Tibial artery (tissue), 4 donors: ENCODE measurements around the gene ATP9B.

Experiments
- DNase-seq, 2 donors: peaks; one replicate each; pipeline ENCODE4 v3.0.0-alpha.2; 2019
- H3K27ac ChIP-seq, 2 donors: fragments of 200-600 bp; sonication (generic) in 1 of 2; 1 replicate in 1 of 2; 2 replicates in 1 of 2; pipeline ENCODE4 v1.5.1; 2018 to 2019; ENCODE audit warnings: mild to moderate bottlenecking in 1 of 2
- H3K27me3 ChIP-seq, 2 donors: fragments of 200-600 bp; sonication (generic) in 1 of 2; one replicate each; pipeline versions ENCODE4 v1.5.1 to v1.6.0; 2016 to 2019
- H3K36me3 ChIP-seq, 3 donors: fragments of 200-600 bp; sonication (generic) in 2 of 3; one replicate each; pipeline ENCODE4 v1.5.1; 2016 to 2019; ENCODE audit warnings: mild to moderate bottlenecking in 2 of 3
- H3K4me1 ChIP-seq, 4 donors: fragments of 200-600 bp; sonication (generic) in 2 of 4; 1 replicate in 3 of 4; 2 replicates in 1 of 4; pipeline ENCODE4 v1.5.1; 2016 to 2019
- H3K4me3 ChIP-seq, 2 donors: fragments of 200-600 bp; sonication (generic) in 1 of 2; 1 replicate in 1 of 2; 2 replicates in 1 of 2; pipeline ENCODE4 v1.5.1; 2018 to 2019; ENCODE audit warnings: mild to moderate bottlenecking in 2 of 2
- H3K9me3 ChIP-seq, 3 donors: fragments of 200-600 bp; sonication (generic) in 1 of 3; one replicate each; pipeline ENCODE4 v1.5.1; 2016 to 2019
- intact Hi-C: fragments of 100-400 bp; cut with DNase I; formaldehyde crosslinking; loops from one replicate; pipeline ENCODE4 v1.15.0; 2023; ENCODE audit warnings: low total_unique reads
- TF ChIP-seq, protein P1 (sequence below), 2 experiments: fragments of 200-600 bp in 1 of 2; fragments of 450-650 bp in 1 of 2; IDR thresholded peaks; one replicate each; pipeline ENCODE4 v1.5.1; 2017 to 2019; ENCODE audit warnings: antibody characterized with exemption in 2 of 2, mild to moderate bottlenecking in 1 of 2, moderate library complexity in 1 of 2

The ATP9B gene

DNA sequence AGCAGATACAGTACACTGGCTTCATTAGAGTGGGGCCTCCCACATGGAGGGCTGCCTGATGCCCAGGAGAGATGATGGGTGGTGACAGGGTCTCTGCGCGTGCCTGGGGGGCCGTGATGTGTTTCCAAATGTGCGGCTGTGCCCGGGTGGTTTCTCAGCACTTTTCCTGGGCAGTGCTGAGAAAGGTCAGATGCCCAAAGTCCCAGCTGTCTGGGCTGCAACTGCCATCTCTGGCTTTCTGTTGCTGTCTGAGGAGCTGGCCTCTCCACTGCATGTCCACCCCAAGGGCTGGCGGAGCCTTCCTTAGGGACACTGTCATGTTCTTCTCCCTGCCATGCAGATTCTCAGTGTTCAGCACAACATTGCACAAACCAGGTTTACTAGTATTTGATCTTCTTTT lies 263.9 kb downstream of the ATP9B start:
- peaks cover 26 to 86% (median 43%) of the 10 kb centered on the region in 3 donors for H3K36me3 ChIP-seq
- H3K4me3 ChIP-seq = no peak overlapping the region
- no peak overlapping the region for H3K27ac ChIP-seq
- DNase-seq = no peak
- no peaks in the 10 kb centered on the region for H3K9me3 ChIP-seq
- H3K27me3 ChIP-seq = no peaks in the 10 kb centered on the region
- intact Hi-C loops = no loop called here
- H3K4me1 ChIP-seq = no peaks in the 10 kb centered on the region
- TF ChIP-seq, protein P1, sequence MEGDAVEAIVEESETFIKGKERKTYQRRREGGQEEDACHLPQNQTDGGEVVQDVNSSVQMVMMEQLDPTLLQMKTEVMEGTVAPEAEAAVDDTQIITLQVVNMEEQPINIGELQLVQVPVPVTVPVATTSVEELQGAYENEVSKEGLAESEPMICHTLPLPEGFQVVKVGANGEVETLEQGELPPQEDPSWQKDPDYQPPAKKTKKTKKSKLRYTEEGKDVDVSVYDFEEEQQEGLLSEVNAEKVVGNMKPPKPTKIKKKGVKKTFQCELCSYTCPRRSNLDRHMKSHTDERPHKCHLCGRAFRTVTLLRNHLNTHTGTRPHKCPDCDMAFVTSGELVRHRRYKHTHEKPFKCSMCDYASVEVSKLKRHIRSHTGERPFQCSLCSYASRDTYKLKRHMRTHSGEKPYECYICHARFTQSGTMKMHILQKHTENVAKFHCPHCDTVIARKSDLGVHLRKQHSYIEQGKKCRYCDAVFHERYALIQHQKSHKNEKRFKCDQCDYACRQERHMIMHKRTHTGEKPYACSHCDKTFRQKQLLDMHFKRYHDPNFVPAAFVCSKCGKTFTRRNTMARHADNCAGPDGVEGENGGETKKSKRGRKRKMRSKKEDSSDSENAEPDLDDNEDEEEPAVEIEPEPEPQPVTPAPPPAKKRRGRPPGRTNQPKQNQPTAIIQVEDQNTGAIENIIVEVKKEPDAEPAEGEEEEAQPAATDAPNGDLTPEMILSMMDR (IDR thresholded peaks at IDR 0.05) = no peak

DNA sequence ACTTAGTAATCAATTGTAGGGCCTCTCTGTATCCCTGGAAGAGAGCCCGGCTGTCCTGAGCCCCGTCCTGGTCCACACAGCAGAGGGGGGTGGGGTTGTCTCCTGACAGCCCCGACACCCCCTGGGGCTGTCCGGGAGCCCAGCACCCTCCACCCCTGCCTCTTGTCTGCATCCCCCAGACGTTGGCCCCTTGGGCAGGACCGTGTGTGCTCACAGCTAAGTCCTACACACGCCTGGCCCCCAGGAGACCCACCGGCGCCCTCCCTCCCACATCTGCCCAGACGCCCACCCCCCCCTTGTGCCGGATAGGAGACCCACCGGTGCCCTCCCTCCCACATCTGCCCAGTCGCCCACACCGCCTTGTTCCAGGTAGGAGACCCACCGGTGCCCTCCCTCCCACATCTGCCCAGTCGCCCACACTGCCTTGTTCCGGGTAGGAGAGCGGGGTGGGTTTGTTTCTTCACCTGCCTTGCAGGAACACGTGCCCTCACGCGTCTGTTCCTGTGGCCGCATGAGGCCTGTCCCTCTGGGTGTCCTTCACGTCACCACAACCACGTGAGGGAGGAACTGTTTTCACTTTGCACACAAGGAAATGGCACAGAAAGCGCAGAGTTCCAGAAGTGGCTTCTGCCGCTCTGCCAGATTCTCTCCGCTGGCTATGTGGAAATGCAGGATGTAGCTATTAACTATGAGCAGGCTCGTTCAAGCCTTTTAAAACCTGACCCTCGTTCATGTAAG lies 265.5 kb downstream of the ATP9B start:
- peaks cover 24 to 96% (median 53%) of the 10 kb centered on the region in 3 donors for H3K36me3 ChIP-seq
- H3K4me3 ChIP-seq = no peak overlapping the region
- H3K4me1 ChIP-seq = no peaks in the 10 kb centered on the region
- no peaks in the 10 kb centered on the region for H3K27me3 ChIP-seq
- intact Hi-C loops = no loop called here
- H3K27ac ChIP-seq = no peak overlapping the region
- no peak for DNase-seq
- no peaks in the 10 kb centered on the region for H3K9me3 ChIP-seq
- TF ChIP-seq, protein P1 (IDR thresholded peaks at IDR 0.05) = no peak

DNA sequence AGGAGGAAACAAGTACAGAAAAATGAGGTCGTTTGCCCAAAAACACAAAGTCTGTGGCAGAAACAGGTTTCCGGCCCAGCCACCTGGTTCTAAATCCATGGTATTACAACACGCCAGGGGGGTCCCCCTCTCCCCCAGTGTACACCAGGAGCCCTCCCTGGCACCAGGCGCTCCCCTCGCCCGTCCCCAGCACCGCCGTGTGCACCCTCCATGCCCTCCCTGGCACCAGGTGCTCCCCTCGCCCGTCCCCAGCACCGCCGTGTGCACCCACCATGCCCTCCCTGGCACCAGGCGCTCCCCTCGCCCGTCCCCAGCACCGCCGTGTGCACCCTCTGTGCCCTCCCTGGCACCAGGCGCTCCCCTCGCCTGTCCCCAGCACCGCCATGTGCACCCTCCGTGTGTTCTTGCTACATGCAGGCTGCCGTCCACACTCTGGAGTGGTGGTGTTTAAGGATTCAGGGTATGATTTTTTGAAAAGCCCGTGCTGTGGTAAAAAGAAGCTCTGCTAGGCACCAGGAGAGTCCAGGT lies 266.7 kb downstream of the ATP9B start:
- Histone ChIP-seq H3K36me3 (peaks cover 13 to 90% (median 44%) of the 10 kb centered on the region in 3 donors), H3K27ac (no peak overlapping the region), H3K27me3 (no peaks in the 10 kb centered on the region), H3K4me3 (no peak overlapping the region), H3K4me1 (no peaks in the 10 kb centered on the region), H3K9me3 (no peaks in the 10 kb centered on the region)
- intact Hi-C loops = no loop called here
- DNase-seq = no peak
- TF ChIP-seq, protein P1 (IDR thresholded peaks at IDR 0.05) = no peak

DNA sequence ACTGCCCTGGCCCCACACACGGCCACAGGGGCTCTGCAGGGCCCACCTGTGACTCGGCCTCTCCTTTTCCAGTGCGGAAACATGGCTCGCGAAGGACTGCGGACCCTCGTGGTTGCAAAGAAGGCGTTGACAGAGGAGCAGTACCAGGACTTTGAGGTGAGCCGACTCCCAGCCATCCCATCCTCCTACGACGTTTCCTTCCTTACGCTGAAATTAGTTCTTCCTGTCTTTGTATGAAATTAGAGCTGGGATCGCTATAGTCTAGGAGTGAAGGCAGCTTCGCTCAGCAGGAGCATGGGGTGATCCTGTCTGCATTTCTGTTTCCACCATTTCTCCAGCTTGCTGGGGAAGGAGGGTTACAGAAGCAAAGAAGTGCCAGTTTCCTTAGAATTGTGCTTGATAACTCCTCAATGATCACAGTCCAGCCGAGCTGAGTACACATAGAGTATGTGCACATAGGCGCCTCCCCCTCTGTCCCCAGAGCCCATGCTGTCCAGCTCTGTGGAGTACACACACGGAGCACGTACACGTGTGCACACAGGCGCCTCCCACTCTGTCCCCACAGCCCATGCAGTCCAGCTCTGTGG lies 267.5 kb downstream of the ATP9B start:
- intact Hi-C loops = no loop called here
- Histone ChIP-seq H3K27ac (no peak overlapping the region), H3K4me1 (no peaks in the 10 kb centered on the region), H3K36me3 (peaks cover 8 to 84% (median 43%) of the 10 kb centered on the region in 3 donors), H3K4me3 (no peak overlapping the region), H3K9me3 (no peaks in the 10 kb centered on the region), H3K27me3 (no peaks in the 10 kb centered on the region)
- no peak for DNase-seq
- TF ChIP-seq, protein P1 (IDR thresholded peaks at IDR 0.05) = no peak

DNA sequence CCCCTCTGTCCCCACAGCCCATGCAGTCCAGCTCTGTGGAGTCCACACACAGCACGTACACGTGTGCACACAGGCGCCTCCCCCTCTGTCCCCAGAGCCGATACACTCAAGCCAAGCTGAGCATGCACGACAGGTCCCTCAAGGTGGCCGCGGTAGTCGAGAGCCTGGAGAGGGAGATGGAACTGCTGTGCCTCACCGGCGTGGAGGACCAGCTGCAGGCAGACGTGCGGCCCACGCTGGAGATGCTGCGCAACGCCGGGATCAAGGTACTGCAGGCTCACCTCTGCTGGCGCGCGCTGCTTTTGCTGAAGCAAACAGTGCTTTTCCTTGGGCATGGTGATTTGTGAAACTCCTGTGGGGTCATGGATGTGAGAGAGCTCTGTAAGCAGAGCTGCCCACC lies 268.0 kb downstream of the ATP9B start:
- Histone ChIP-seq H3K27me3 (no peaks in the 10 kb centered on the region), H3K4me3 (no peak overlapping the region), H3K4me1 (no peaks in the 10 kb centered on the region), H3K36me3 (peaks cover 8 to 78% (median 48%) of the 10 kb centered on the region in 3 donors), H3K9me3 (no peaks in the 10 kb centered on the region), H3K27ac (no peak overlapping the region)
- TF ChIP-seq, protein P1 (IDR thresholded peaks at IDR 0.05) = no peak
- intact Hi-C loops = no loop called here
- no peak for DNase-seq
